Right lobe of liver (tissue), 6 donors: ENCODE data around the gene B3GAT1. TPM values are rescaled to one million over a fixed set of nuclear protein-coding genes. Genes with fewer than 3 reads are reported as not detected.

Source experiments
- ATAC-seq, 4 donors: fragments of 200-7000 bp; cut with Tn5 transposase; one replicate each; pipeline ENCODE4 v1.9.1; 2020; ENCODE audit warnings: mild to moderate bottlenecking in 4 of 4, moderate library complexity in 4 of 4
- DNase-seq, 3 donors: peaks; one replicate each; pipeline ENCODE4 v3.0.0-alpha.2; 2020
- H3K27ac ChIP-seq, 3 donors: fragments of 200-600 bp; one replicate each; pipeline ENCODE4 v1.8.0; 2022
- H3K27me3 ChIP-seq, 2 donors: fragments of 200-600 bp; one replicate each; pipeline ENCODE4 v1.8.0; 2022
- H3K36me3 ChIP-seq, 4 donors: fragments of 200-600 bp; sonication (generic) in 1 of 4; one replicate each; pipeline versions ENCODE4 v1.5.1 to v1.8.0; 2017 to 2022; ENCODE audit warnings: control low read depth in 1 of 4
- H3K4me1 ChIP-seq, 4 donors: fragments of 200-600 bp; sonication (generic) in 1 of 4; one replicate each; pipeline versions ENCODE4 v1.5.1 to v1.8.0; 2017 to 2022; ENCODE audit warnings: control low read depth in 1 of 4
- H3K4me3 ChIP-seq, 3 donors: fragments of 200-600 bp; one replicate each; pipeline ENCODE4 v1.8.0; 2022
- H3K9me3 ChIP-seq, 4 donors: fragments of 200-600 bp; sonication (generic) in 1 of 4; one replicate each; pipeline versions ENCODE4 v1.5.1 to v1.8.0; 2017 to 2022; ENCODE audit warnings: control low read depth in 1 of 4
- CTCF ChIP-seq, 4 donors: fragments of 200-600 bp in 3 of 4; fragments of 450-650 bp in 1 of 4; IDR thresholded peaks; one replicate each; pipeline versions ENCODE4 v1.5.1 to v1.8.0; 2016 to 2022; ENCODE audit warnings: antibody characterized with exemption in 4 of 4, mild to moderate bottlenecking in 2 of 4
- POLR2A ChIP-seq: fragments of 450-650 bp; IDR thresholded peaks from one replicate; pipeline ENCODE4 v1.6.1; 2017; ENCODE audit warnings: antibody characterized with exemption, mild to moderate bottlenecking
- WGBS: methylation state at CpG from one replicate; pipeline ENCODE4 v1.1.6; 2018; ENCODE audit warnings: low coverage, low lambda C conversion rate; ENCODE audit not compliant: insufficient coverage; ENCODE audit errors: missing lambda C conversion rate; 5-methylcytosine and 5-hydroxymethylcytosine counted together
- intact Hi-C, 2 donors: fragments of 100-400 bp; cut with DNase I; formaldehyde crosslinking; loops; one replicate each; pipeline versions ENCODE4 v1.11.2 to v1.14.1; 2022
- total RNA-seq, 6 experiments: library from RNA; depleted of rRNA in 2 of 6; stranded (reverse); fragments of >200 nt in 2 of 6; fragmentation: NEBNext Ultra II Directional in 3 of 6; extraction: Animal tissue kit (Norgen Biotek cat#: 25700) in 3 of 6; gene quantifications; one replicate each; pipeline versions ENCODE4 v1.1.0 to v1.2.4, GENCODE V29; 2016 to 2023
- donor health status: DM: no; HTN: yes; CAD: no.
- donor health status: DM: no; HTN: no; CAD: no.
- donor health status: DM: no; HTN: no; CAD: no.
- donor health status: DM: no; HTN: yes; CAD: no.
- donor health status: DM: no; HTN: yes; CAD: no.

Gene B3GAT1
- total RNA-seq, 6 experiments from 2014 or later, result 0.76 to 8.8 (median 5.1) TPM

DNA sequence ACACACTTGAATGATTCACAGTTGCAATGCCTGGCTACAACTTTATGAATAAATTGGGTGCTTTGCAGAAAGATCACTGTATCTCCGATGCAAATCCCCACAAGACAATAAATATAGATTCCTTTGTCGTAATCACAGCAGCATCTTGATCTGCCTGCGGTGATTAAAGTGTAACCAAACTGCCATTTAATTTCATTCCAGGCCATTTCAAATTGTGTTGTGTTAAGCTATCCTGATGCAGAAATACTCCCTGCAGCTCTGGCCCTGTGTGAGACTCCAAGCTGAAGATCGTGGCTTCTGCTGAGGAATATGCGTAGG lies 40.8 kb upstream of the B3GAT1 start:
- WGBS, result 81% methylated on average over 2 of the region's 5 CpGs
- no peaks in the 10 kb centered on the region for H3K4me1 ChIP-seq
- no peaks in the 10 kb centered on the region for H3K27me3 ChIP-seq
- no peak for ATAC-seq
- H3K9me3 ChIP-seq, result no peaks in the 10 kb centered on the region
- no peak for DNase-seq
- no peak overlapping the region for H3K4me3 ChIP-seq
- H3K36me3 ChIP-seq, result no peaks in the 10 kb centered on the region
- no peak for TF ChIP-seq CTCF (IDR thresholded peaks at IDR 0.05)
- no peak for TF ChIP-seq POLR2A
- no peak overlapping the region for H3K27ac ChIP-seq
- intact Hi-C loops, result no loop called here

GRCh38 chr11:134452026-134452837 lies 40.2 kb upstream of the B3GAT1 start:
- WGBS, result no CpG with 5 or more reads among the region's 14 CpGs
- Histone ChIP-seq H3K4me1 (no peaks in the 10 kb centered on the region), H3K4me3 (no peak overlapping the region), H3K27me3 (no peaks in the 10 kb centered on the region), H3K27ac (no peak overlapping the region), H3K36me3 (no peaks in the 10 kb centered on the region), H3K9me3 (no peaks in the 10 kb centered on the region)
- no peak for TF ChIP-seq POLR2A
- no peak for TF ChIP-seq CTCF (IDR thresholded peaks at IDR 0.05)
- no peak for ATAC-seq
- DNase-seq, result peak in 1 of 3 donors; percentile 29
- intact Hi-C loops, result no loop called here

- WGBS, result 80% methylated on average over 3 of the region's 7 CpGs
- H3K27ac ChIP-seq, result no peak overlapping the region
- peak in 1 of 3 donors; percentile 22 for DNase-seq
- no peaks in the 10 kb centered on the region for H3K27me3 ChIP-seq
- intact Hi-C loops, result no loop called here
- H3K9me3 ChIP-seq, result no peaks in the 10 kb centered on the region
- no peaks in the 10 kb centered on the region for H3K4me1 ChIP-seq
- no peak for TF ChIP-seq CTCF (IDR thresholded peaks at IDR 0.05)
- TF ChIP-seq POLR2A, result no peak
- no peaks in the 10 kb centered on the region for H3K36me3 ChIP-seq
- H3K4me3 ChIP-seq, result no peak overlapping the region
- no peak for ATAC-seq
Measured at GRCh38 chr11:134450186-134450585, 38.1 kb upstream of the B3GAT1 start.

DNA sequence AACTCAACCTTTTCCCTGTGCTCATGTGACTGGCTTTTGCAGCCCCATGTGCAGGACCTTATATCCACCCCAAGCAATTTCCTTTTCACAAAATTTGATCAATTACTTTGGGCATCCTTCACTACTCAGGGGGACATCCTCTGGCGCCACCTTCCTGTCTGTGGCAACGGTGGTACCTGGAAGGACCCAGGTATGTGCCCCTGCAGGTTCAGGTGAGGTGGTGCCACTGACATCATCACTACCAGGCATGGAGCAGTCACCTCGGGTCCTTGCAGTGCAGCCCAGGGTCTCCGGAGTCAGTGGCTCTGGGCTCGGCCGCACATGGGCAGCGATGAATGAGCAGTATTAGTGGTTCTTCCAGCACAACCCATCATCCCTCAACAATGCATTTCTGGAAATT lies 37.7 kb upstream of the B3GAT1 start:
- 66% methylated on average over 7 of the region's 7 CpGs for WGBS
- no peaks in the 10 kb centered on the region for H3K9me3 ChIP-seq
- TF ChIP-seq POLR2A, result no peak
- TF ChIP-seq CTCF (IDR thresholded peaks at IDR 0.05), result peak; percentile 5 to 23 (median 18)
- H3K27me3 ChIP-seq, result no peaks in the 10 kb centered on the region
- no peaks in the 10 kb centered on the region for H3K36me3 ChIP-seq
- no peaks in the 10 kb centered on the region for H3K4me1 ChIP-seq
- DNase-seq, result peak in 1 of 3 donors; percentile 42
- H3K27ac ChIP-seq, result no peak overlapping the region
- H3K4me3 ChIP-seq, result no peak overlapping the region
- intact Hi-C loops, result no loop called here
- ATAC-seq, result peak in 3 of 4 donors; percentile 23 to 62 (median 48)
